HG02970 (cell line): ENCODE measurements around the gene CSNK1D.
"Not testable (repeated sequence)": the region's sequence is repeated elsewhere in the genome, so short reads cannot be mapped to it uniquely, and the experiment has no call there.

ENCODE experiments used
- ATAC-seq: cut with Tn5 transposase; IDR thresholded peaks from one replicate; pipeline ENCODE4 v1.9.1; 2021; ENCODE audit warnings: mild to moderate bottlenecking, moderate library complexity, moderate number of reproducible peaks; ENCODE audit not compliant: unreplicated experiment, low FRiP score

Gene CSNK1D

GRCh38 chr17:82217530-82218204 is 55.8 kb downstream of the CSNK1D start:
- ATAC-seq, result no peak

GRCh38 chr17:82217120-82217529 is 56.4 kb downstream of the CSNK1D start:
- no peak for ATAC-seq

- ATAC-seq, result no peak
Observed at GRCh38 chr17:82216301-82217119, 57.0 kb downstream of the CSNK1D start.

- ATAC-seq, result no peak
Observed at GRCh38 chr17:82215972-82216300, 57.6 kb downstream of the CSNK1D start.

- no peak for ATAC-seq
Observed at GRCh38 chr17:82215095-82215971, 58.2 kb downstream of the CSNK1D start.

- ATAC-seq, result no peak
Observed at GRCh38 chr17:82214012-82214628, 59.4 kb downstream of the CSNK1D start.

GRCh38 chr17:82213251-82214011 is 60.1 kb downstream of the CSNK1D start:
- no peak for ATAC-seq

GRCh38 chr17:82212331-82213250 is 60.9 kb downstream of the CSNK1D start, which contains the start of gene CCDC57:
Gene CCDC57 (minus strand): TSS chr17:82212842. CDS start chr17:82201944, 10,898 bp downstream.
- peak; percentile 63 for ATAC-seq

GRCh38 chr17:82210655-82211054 is 62.8 kb downstream of the CSNK1D start:
- not testable (repeated sequence) for ATAC-seq

- ATAC-seq, result no peak
Observed at GRCh38 chr17:82205720-82206508, 67.6 kb downstream of the CSNK1D start.

- no peak for ATAC-seq
Observed at GRCh38 chr17:82204831-82205719, 68.4 kb downstream of the CSNK1D start.

- no peak for ATAC-seq
Observed at GRCh38 chr17:82203920-82204319, 69.6 kb downstream of the CSNK1D start.

- no peak for ATAC-seq
Observed at GRCh38 chr17:82202981-82203380, 70.5 kb downstream of the CSNK1D start.

- no peak for ATAC-seq
Observed at GRCh38 chr17:82201498-82201910, 72.0 kb downstream of the CSNK1D start.

- ATAC-seq, result no peak
Observed at GRCh38 chr17:82200743-82201497, 72.6 kb downstream of the CSNK1D start.

GRCh38 chr17:82200135-82200534 is 73.4 kb downstream of the CSNK1D start:
- no peak for ATAC-seq
